Lower leg skin (tissue), 3 donors: ENCODE measurements around the gene TNFSF15.

ENCODE experiments used
- CTCF ChIP-seq, 3 donors: fragments of 450-650 bp; IDR thresholded peaks; one replicate each; pipeline ENCODE4 v1.5.1; 2016; ENCODE audit warnings: antibody characterized with exemption in 3 of 3, mild to moderate bottlenecking in 3 of 3, moderate library complexity in 2 of 3
- POLR2A ChIP-seq, 2 donors: fragments of 450-650 bp; IDR thresholded peaks; one replicate each; pipeline ENCODE4 v1.6.1; 2016 to 2017; ENCODE audit warnings: antibody characterized with exemption in 2 of 2, mild to moderate bottlenecking in 1 of 2, moderate library complexity in 1 of 2

- TF ChIP-seq POLR2A (IDR thresholded peaks at IDR 0.05) (no peak), CTCF (IDR thresholded peaks at IDR 0.05) (no peak)
Observed at GRCh38 chr9:114830546-114830945, 24.7 kb upstream of the TNFSF15 start.
